LNCAP (cell line): ENCODE measurements around the gene TMCC2.

Source experiments
- TF ChIP-seq, protein P1 (sequence below): fragments of 450-650 bp; IDR thresholded peaks from 2 replicates; pipeline ENCODE4 v1.5.1; 2017; ENCODE audit warnings: mild to moderate bottlenecking

Gene TMCC2

DNA sequence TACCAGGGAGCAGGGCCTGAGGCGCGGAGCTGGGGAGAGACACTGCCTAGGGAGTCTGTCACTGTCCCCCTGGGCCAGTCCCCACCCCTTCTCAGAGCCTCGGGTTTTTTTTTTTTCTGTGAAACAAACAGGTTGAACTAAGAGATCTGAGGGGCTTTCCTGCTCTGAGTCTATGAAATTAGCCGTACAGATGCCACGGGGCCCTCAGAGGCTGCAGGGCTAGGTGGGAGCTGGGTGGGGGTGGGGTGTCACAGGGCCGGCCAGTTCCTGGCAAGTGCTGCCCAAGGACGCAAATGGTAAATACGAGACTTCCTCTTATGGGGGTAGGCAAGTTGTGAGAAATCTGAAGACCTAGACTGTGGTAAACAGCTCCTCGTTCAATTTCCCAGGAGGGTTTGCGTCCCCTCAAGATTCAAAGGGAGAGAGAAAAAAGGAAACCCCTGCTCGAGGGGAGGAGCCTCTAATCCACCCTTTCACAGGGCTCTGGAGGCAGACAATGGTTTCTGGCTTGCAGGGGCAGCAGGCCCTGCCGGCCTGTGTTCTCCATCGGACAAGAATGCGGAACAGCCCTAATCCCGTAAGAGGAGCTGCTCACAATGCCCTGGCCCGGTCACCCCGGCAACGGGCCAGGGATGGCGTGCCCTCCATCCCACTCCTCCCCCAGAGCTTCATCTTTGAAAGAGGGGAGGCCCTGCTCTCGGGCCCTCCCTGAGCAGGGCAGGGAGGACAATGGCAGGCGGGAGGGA is 86.0 kb downstream of the TMCC2 start:
- TF ChIP-seq, protein P1, sequence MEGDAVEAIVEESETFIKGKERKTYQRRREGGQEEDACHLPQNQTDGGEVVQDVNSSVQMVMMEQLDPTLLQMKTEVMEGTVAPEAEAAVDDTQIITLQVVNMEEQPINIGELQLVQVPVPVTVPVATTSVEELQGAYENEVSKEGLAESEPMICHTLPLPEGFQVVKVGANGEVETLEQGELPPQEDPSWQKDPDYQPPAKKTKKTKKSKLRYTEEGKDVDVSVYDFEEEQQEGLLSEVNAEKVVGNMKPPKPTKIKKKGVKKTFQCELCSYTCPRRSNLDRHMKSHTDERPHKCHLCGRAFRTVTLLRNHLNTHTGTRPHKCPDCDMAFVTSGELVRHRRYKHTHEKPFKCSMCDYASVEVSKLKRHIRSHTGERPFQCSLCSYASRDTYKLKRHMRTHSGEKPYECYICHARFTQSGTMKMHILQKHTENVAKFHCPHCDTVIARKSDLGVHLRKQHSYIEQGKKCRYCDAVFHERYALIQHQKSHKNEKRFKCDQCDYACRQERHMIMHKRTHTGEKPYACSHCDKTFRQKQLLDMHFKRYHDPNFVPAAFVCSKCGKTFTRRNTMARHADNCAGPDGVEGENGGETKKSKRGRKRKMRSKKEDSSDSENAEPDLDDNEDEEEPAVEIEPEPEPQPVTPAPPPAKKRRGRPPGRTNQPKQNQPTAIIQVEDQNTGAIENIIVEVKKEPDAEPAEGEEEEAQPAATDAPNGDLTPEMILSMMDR: no peak

DNA sequence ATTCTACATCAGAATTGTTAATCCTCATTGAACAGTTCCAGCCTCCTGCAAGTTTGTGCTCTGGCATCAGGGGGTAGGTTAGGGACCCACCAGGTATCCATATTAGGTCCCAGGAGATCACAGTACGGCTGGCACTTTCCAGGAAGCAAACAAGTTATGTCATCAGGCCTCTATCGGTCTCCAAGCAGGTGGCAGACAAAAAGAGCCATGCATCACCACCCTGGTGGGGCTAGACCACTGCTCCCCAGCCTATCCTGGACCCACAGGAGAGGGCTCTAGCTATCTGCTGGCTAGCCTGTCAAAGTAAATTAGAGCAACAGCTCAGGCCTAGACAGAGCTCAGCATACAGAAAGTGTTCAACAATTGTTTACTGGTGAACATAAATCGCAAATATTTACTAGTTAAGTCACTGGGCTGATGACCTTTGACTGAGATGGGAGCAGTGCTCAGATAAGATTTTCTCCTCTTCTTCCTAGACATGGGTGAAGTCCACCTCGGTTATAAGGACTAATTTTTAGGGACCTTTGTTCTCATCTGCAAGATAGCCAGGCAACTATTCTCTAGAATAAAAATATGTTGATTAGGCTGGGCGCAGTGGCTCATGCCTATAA is 87.4 kb downstream of the TMCC2 start:
- TF ChIP-seq, protein P1: no peak

DNA sequence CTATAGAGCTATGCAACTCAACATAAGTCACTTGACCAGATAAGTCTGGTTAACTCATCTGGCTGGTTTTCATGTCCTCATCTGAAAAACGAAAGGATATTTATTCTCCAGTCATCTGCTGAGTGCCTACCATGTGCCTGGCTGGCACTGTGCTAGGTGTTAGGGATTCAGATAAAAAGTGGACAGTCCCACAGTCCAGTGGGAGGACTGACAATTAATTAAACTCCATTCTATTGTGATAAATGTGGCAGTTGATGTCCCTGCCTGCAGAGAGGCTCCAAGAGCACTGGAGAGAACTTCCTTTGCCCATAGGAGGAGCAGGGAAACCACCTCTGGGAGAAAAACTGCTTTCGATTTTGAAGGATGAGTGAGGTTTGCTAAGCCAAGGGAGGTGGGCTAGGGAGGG is 88.4 kb downstream of the TMCC2 start:
- TF ChIP-seq, protein P1: no peak

DNA sequence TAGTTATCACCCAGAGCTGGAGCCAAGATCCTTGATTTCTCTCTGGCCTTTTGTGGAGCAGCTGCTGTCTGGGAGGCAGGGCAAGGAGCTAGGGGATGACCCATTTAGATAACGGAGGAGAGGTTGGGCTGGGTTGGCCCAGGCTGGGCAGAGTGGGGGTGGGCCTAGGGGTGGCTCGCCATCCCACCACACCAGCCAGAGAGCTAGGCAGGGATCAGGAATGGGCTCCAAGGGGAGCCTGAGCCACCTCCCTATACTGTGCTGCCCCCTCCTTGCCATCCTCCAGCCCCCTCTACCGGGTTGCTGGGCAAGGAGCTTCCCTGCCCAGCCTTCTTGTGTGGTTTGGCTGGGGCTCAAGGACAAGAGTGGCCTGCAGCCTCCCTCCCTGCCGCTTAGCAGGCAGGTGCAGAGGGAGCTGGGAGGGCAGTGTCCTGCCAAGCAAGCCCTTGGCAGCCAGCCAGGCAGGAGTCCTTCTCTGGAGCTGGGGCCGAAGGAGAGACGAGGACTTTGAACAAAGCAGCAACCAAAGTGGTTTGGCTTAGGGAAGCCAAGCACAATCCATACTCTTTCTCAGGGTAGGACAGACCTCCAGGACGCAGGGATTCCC is 89.7 kb downstream of the TMCC2 start:
- TF ChIP-seq, protein P1: no peak; the same call in 1 of the 2 replicates

DNA sequence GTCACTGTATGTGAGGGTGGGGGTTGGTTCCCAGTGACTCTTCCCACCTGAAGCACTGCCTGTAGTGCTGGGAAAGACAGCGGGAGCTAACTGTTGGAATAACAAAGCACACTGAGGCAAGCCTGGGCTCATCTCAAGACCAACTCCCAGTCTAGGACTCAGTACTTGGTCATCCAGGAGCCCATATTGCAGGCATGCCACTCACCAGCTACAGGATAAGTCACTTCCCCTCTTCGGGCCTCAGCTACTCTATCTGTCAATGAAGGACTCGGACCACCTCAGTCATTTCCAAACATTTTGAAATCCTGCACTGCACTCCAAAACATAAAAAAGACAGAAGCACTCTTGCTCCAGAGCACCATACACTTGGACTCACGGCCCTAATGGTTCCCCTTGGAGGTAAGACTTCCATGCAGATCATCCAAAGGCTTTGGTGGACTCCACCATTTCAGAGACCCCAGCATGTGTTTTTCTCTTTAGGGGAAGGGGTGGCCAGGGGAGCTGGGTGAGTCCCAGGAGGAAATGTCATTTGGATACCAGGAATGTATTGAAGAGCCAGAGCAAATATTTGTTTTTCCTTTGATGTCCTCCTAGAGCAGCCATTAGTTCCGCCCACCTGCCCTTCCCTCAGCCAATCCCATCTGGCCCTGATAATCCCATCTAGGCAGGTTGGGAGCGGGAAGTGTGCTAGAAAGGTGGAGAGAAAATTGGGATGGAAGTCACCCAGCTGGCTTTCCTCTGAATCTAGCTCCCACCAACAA is 90.7 kb downstream of the TMCC2 start:
- TF ChIP-seq, protein P1: no peak

DNA sequence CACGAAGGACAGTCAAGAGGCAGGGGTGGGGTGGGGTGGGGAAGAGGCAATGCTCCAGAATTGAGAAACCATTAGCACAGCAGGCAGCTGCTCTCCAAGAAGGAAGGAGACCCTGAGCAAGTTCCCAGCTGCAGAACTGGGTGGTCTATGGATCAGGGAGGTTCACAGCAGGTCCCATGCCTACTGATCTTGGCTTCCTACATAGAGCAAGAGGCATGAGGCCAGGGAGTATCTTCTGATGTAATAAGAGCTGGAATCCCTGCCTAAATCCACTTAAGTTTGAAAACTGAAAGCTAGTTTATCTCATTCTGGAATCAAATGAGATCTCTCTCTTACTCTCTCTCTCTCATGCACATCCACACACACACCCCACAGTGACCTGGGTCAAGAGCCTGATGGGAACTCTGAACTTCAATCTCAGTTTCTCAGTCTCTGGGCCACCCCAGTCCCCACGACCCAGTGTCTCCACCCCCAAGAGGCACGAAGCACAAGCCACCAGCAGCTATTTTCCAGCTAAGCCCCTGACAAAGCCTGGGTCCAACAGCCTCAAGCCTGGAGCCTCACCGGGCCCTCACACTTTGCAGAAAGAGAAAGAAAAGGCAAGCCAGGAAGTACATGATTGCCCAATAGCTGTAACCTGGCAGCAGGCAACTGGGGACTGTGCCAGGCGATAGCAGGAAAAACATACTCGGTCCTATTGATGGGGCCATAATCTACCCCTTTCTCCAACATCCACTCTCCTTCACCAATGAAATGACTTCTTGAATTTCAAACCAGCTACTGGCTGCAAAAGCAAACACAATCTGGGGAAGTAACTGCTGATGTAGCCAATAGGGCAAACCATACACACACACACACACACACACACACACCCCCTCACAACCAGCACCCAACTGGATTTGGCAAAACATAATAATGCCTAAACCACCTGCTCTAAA is 91.6 kb downstream of the TMCC2 start:
- TF ChIP-seq, protein P1: no peak
